GM19395 (cell line): Measurements from ENCODE around the gene DDX54.

Source experiments
- ATAC-seq: cut with Tn5 transposase; IDR thresholded peaks from one replicate; pipeline ENCODE4 v1.9.1; 2021; ENCODE audit warnings: mild to moderate bottlenecking, moderate library complexity; ENCODE audit not compliant: unreplicated experiment

The DDX54 gene

DNA sequence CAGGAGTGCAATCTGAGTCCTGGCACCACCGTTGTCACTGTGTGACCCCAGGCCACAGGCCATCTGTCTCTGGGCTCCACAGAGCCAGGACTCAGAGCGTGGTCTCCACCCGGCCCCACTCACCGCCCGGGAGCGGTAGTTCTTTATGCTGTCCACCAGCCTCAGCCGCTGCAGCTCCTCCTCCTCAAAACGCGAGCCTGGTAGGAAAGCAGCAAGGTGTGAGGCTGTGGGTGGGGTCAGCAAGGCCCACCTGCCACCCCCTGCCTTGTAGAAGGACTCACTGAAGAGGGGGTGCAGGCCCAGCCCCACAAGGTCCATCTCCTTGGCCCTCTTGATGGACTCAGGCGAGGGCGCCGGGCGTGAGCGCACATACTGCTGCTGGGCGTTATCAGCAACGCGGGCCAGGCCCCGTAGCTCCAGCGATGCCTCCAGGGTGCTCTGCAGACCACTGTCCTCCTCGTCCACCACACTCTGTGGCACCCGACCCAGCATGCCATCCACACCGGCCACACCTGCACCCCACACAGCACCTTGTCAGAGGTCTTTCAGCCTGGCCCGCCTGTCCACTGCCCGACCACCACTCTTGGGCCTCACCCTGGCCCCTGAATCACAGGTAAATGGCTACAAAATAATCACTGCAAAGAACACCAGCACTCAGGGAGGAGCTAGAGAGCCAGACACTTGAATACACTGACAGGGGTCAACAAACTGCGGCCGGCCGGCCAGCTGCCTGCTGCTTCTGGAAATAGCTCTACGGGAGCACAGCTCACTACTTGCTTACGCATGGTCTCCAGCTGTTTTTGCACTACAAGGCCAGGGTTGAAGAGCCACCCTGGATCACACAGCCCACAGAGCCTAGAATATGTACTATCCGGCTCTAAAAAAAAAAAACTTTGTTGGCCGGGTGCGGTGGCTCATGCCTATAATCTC is 19.5 kb downstream of the DDX54 start:
- ATAC-seq, result no peak

DNA sequence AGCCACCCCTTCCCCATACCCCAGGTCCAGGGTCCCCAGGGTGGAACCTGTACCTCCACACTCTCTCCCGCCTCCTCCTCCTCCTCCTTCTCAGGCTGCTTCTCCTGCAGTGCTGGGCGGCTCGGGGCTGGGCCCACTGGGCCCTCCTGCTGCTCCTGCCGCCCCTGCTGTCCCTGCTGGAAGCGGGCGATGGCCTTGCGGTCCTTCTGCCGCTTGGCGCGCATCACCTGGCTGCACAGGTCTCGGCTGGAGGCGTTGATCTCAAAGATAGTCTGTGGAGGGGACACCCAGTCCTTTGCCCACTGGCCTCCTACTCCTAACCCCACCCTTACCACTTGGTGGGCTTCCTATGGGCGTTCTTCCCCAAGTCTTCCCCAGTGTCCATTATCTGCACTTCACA is 21.3 kb downstream of the DDX54 start:
- no peak for ATAC-seq

- no peak for ATAC-seq
Observed at GRCh38 chr12:113163030-113163360, 22.3 kb downstream of the DDX54 start.

GRCh38 chr12:113162102-113163029 is 22.9 kb downstream of the DDX54 start:
- ATAC-seq, result no peak

- no peak for ATAC-seq
Observed at GRCh38 chr12:113161415-113162016, 23.8 kb downstream of the DDX54 start.

GRCh38 chr12:113159937-113160336 is 25.3 kb downstream of the DDX54 start:
- ATAC-seq, result no peak

DNA sequence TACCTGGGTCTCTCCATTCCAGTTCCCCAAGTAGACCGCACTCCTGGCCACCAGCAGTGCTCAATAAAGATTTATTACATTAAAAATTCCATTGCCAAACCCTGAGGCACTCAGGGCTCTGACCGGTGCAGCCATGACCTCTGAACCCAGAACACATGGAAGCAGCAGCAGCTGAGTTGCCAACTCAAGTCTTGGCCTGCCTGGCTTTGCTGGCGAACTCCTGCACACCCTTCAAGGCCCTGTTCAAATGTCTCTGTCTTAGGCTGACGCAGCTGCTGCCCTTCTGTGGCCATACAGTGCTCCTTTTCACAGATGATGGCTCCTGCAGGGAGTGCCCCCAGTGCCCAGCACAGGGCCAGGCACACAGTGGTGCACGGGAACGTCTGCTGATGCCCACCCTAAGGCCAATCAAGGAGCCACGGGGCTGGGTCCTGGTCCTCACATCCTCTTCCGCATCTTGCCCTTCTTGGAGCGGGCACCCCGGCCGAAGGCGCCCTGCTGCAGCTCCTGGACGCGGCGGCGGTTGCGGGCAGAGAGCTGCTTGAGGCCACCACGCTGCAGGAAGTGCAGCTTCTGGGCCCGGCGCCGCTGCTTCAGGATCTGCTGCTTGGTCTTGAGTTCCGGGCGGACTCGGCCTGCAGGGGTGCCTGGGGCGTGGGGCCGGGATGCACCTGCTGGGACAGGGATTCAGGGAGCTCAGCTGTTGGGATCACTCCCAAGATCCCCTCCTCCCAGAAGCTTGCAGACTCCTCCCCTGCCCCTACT is 26.7 kb downstream of the DDX54 start:
- no peak for ATAC-seq

DNA sequence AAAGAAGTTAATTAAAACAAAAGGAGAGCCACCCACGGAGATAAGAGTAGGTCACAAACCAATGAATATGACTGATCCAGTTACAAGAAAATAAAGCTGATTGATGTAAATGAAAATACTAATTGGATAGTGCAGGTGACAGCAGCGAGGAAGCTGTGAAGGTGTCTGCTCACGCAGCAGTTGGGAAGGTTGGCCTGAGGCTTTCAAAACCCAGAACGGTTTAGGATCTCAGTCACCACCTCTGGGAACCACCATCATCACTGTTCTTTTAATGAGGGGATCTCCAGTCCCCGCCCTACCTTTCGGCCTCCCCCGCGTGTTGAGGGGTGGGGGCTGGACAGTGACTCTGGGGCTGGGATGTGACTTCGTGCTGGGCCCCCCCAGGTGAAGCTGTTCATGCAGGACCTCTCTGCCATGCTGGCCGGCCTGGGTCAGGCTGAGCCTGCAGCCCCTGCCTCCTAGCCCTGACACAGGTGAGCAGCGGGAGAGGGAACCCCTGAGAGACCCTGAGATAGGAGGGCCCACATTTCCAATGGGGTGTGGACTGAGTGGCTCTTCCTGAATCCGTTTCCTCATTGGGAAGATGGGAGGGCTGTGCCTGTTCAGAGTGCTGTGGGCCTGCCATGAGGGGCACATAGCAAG is 27.9 kb downstream of the DDX54 start:
- ATAC-seq, result no peak

DNA sequence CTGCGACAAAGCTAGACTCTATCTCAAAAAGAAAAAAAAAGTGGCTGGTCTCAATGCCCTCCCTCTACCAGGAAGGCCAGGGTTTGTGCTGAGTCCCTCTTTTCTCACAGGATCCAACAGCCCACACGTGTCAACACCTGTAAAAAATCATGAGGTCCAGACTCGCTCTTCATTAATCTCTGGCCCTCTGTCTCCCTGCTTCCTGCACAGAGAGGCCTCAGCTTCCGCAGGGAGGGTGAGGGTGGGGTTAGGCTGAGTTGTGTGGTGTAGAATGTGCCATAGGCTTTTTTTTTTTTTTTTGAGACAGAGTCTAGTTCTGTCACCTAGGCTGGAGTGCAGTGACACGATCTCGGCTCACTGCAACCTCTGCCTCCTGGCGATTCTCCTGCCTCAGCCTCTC is 29.6 kb downstream of the DDX54 start:
- ATAC-seq, result no peak

DNA sequence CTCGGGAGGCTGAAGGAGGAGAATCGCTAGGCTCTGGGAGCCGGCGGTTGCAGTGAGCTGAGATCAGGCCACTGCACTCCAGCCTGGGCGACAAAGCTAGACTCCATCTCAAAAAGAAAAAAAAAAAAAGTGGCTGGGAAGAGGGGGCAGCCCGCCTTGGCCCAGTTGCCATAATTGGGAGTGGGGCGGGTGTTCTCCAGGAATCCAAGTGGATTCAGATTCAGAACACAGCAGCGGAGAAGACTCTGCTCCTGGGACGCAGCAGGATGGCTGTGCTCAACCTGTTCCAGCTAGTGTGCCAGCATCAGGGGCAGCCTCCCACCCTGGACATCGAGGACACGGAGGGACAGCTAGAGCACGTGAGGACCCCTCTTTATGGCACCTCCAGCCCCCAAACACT is 30.2 kb downstream of the DDX54 start:
- ATAC-seq, result no peak

- no peak for ATAC-seq
Observed at GRCh38 chr12:113154351-113154973, 30.8 kb downstream of the DDX54 start.

DNA sequence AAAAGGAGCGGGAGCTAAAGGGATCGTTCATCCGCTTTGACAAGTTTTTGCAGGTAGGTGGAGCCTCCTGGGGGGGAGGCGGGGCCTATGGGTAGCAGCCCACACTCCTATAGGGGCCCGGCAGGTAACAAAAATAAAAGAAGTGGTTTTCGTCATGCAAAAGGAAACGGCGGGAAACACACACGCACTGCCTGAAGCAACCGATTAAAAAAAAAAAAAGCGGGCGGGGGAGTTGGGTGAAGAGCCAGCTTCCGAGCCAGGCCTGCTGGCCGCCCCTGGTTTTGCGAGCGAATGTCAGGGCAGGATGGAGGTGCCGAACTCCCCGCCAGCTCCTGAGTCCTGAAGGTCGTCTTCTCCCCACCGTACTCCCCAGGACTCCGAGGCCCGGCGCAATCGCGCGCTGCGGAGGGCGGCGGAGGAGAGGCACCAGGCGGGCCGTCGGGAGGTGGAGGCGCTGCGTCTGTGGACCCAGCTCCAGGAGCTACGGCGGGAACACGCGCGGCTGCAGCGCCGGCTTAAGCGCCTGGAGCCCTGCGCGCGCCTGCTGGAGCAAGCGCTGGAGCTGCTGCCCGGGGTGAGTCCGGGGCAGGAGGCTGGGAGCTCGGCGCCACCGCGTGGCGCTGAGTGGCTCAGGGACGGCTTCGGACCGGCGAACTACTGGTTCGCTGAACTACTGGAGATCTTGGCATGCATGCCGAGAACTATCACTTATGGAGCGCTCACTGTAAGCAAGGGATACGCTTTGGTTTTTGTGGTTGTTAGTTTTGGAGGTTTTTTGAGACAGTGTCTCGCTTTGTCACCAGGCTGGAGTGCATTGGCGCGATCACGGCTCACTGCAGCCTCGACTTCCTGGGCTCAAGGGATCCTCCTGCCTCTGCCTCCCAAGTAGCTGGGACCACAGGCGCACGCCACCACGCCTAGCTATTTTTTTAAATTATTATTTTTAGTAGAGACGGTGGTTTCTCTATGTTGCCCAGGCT is 32.2 kb downstream of the DDX54 start:
- no peak for ATAC-seq

DNA sequence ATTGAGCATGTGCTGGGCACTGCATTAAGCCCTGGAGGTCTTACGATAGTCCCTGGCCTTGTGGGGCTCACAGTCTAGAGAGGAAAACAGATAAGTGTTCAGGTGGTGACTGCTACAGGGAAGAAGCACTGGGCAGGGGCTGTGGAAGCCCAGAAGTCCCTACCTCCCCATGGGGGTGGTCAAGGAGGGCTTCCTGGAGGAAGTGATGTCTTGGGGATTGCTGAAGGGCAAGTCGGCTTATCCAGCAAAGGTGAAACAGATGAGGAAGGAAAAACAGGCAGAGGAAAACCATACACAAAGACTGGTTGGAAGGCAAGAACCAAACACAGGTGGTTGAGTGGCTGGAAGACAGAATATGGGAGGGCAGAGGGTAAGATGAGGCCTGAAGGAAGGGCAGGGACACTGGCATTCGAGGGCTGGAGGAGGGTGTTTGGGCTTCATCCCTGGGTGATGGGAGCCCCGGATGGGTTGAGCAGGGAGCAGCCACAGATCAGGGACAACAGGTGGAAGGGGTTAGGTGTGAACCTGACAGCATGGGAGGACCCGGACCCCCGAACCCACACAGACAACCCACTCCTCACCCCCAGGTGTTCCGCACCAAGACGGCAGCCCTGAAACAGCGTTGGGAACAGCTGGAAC is 33.0 kb downstream of the DDX54 start:
- no peak for ATAC-seq

GRCh38 chr12:113151655-113152054 is 33.6 kb downstream of the DDX54 start:
- no peak for ATAC-seq

GRCh38 chr12:113149361-113150150 is 35.7 kb downstream of the DDX54 start, which contains the start of gene CFAP73:
CFAP73 (plus strand) TSS chr12:113149724; CDS start chr12:113149858, 134 bp downstream.
- ATAC-seq, result no peak

- ATAC-seq, result no peak
Observed at GRCh38 chr12:113146999-113147398, 38.3 kb downstream of the DDX54 start.
